ENCODE results near the gene ELOVL1. TPM values are rescaled to one million over a fixed set of nuclear protein-coding genes. Genes with fewer than 3 reads are reported as not detected.
"Not testable (repeated sequence)": the region's sequence is repeated elsewhere in the genome, so short reads cannot be mapped to it uniquely, and the experiment has no call there.

Gene ELOVL1
- total RNA-seq, 2 donors from 2014 or later: 24.3 to 41.4 TPM

- Histone ChIP-seq H3K36me3 (no peaks in the 10 kb centered on the region), H3K4me1 (peaks cover 0 to 24% of the 10 kb centered on the region in 2 donors), H3K27ac (no peak overlapping the region), H3K9me3 (no peaks in the 10 kb centered on the region), H3K4me3 (no peak overlapping the region), H3K27me3 (no peaks in the 10 kb centered on the region)
- DNase-seq (ENCODE audit: low spot score): no peak
- TF ChIP-seq CTCF (IDR thresholded peaks at IDR 0.05): no peak
These were observed 9.0 kb upstream of the ELOVL1 start for GRCh38 chr1:43376723-43377235.

- TF ChIP-seq CTCF (IDR thresholded peaks at IDR 0.05): no peak
- peak overlapping the region; percentile 33 to 69 for H3K27ac ChIP-seq
- DNase-seq (ENCODE audit: low spot score): no peak
- H3K4me3 ChIP-seq: no peak overlapping the region
- H3K4me1 ChIP-seq: peaks cover 0 to 27% of the 10 kb centered on the region in 2 donors
- no peaks in the 10 kb centered on the region for H3K36me3 ChIP-seq
- no peaks in the 10 kb centered on the region for H3K27me3 ChIP-seq
- no peaks in the 10 kb centered on the region for H3K9me3 ChIP-seq
These were observed 5.5 kb upstream of the ELOVL1 start for GRCh38 chr1:43373066-43373940.

- Histone ChIP-seq H3K36me3 (no peaks in the 10 kb centered on the region), H3K27me3 (no peaks in the 10 kb centered on the region), H3K4me1 (peaks cover 0 to 31% of the 10 kb centered on the region in 2 donors), H3K4me3 (no peak overlapping the region), H3K9me3 (no peaks in the 10 kb centered on the region), H3K27ac (peak overlapping the region in 1 of 2 donors; percentile 69)
- no peak for DNase-seq (ENCODE audit: low spot score)
- TF ChIP-seq CTCF (IDR thresholded peaks at IDR 0.05): no peak
These were observed 4.4 kb upstream of the ELOVL1 start for GRCh38 chr1:43372172-43372571.

- Histone ChIP-seq H3K4me1 (peaks cover 0 to 47% of the 10 kb centered on the region in 2 donors), H3K9me3 (no peaks in the 10 kb centered on the region), H3K27me3 (no peaks in the 10 kb centered on the region), H3K36me3 (no peaks in the 10 kb centered on the region), H3K4me3 (no peak overlapping the region), H3K27ac (no peak overlapping the region)
- no peak for DNase-seq (ENCODE audit: low spot score)
- TF ChIP-seq CTCF (IDR thresholded peaks at IDR 0.05): no peak
These were observed 2.8 kb upstream of the ELOVL1 start for GRCh38 chr1:43370564-43370963.

GRCh38 chr1:43369779-43370178, 2.0 kb upstream of the ELOVL1 start:
- H3K4me1 ChIP-seq: peaks cover 0 to 49% of the 10 kb centered on the region in 2 donors
- not testable (repeated sequence) for H3K4me3 ChIP-seq; H3K9me3 ChIP-seq; DNase-seq (ENCODE audit: low spot score); H3K27ac ChIP-seq; H3K27me3 ChIP-seq; H3K36me3 ChIP-seq

GRCh38 chr1:43368646-43369020, 822 bp upstream of the ELOVL1 start:
- H3K4me3 ChIP-seq: peak overlapping the region; percentile 88 to 89
- no peaks in the 10 kb centered on the region for H3K9me3 ChIP-seq
- H3K4me1 ChIP-seq: peaks cover 0 to 46% of the 10 kb centered on the region in 2 donors
- no peak for TF ChIP-seq CTCF (IDR thresholded peaks at IDR 0.05)
- H3K27ac ChIP-seq: peak overlapping the region; percentile 92 to 93
- no peaks in the 10 kb centered on the region for H3K27me3 ChIP-seq
- DNase-seq (ENCODE audit: low spot score): no peak
- H3K36me3 ChIP-seq: peaks cover 18% of the 10 kb centered on the region

Data from right atrium auricular region (tissue), 2 donors.